GM10248 (cell line): ENCODE results near the gene EXD3.

Experiments used
- CTCF ChIA-PET: fragments of 300-600 bp; sonication (Branson Sonifier 250); formaldehyde crosslinking; extraction: SDS; loops from one replicate; lab custom pipeline; 2021; ENCODE audit warnings: antibody characterized with exemption; lab: Yijun Ruan, JAX
- POLR2A ChIA-PET: fragments of 350-650 bp; sonication (Branson Sonifier 250); formaldehyde crosslinking; extraction: SDS; loops from one replicate; lab custom pipeline; 2020; ENCODE audit warnings: antibody characterized with exemption; lab: Yijun Ruan, JAX
- DNase-seq: peaks from one replicate; pipeline ENCODE4 v3.0.0; 2012; ENCODE audit errors: extremely low spot score
- CTCF ChIP-seq: IDR thresholded peaks from 2 replicates; pipeline ENCODE4 v1.5.1; 2012; ENCODE audit warnings: mild to moderate bottlenecking, low read depth; ENCODE audit errors: extremely low read depth, missing control alignments, control extremely low read depth

Gene EXD3

GRCh38 chr9:137438591-137439157, 15.7 kb upstream of the EXD3 start:
- ChIA-PET CTCF (interaction anchor here (2.6 kb wide), 1 partner anchor 16 kb away, joined by 8 read pairs; the partner anchor contains the start of genes EXD3 and NOXA1), POLR2A (no interaction called here)
- DNase-seq = no peak
- TF ChIP-seq CTCF = no peak

GRCh38 chr9:137437691-137438590, 15.0 kb upstream of the EXD3 start:
- no peak for TF ChIP-seq CTCF
- no peak for DNase-seq
- POLR2A ChIA-PET = no interaction called here
- CTCF ChIA-PET = interaction anchor here (1.0 to 2.6 kb wide), 2 partner anchors 8 to 15 kb away, joined by 3 to 8 read pairs; partner anchors contain the start of genes EXD3 and NOXA1

GRCh38 chr9:137436761-137437600, 14.0 kb upstream of the EXD3 start:
- no peak for DNase-seq
- ChIA-PET POLR2A (interaction anchor here (0.7 kb wide), 1 partner anchor 135 kb away, joined by 3 read pairs; the partner anchor contains the start of gene NRARP), CTCF (interaction anchor here (1.0 to 2.6 kb wide), 3 partner anchors 9 to 14 kb away, joined by 3 to 8 read pairs (median 3); partner anchors contain the start of genes EXD3 and NOXA1)
- TF ChIP-seq CTCF = no peak

GRCh38 chr9:137435980-137436760, 13.2 kb upstream of the EXD3 start:
- no peak for TF ChIP-seq CTCF
- CTCF ChIA-PET = interaction anchor here (1.3 kb wide), 1 partner anchor 10 kb away, joined by 3 read pairs; no protein-coding TSS in a partner anchor
- no peak for DNase-seq
- POLR2A ChIA-PET = interaction anchor here (0.7 kb wide), 1 partner anchor 134 kb away, joined by 3 read pairs; the partner anchor contains the start of gene NRARP

GRCh38 chr9:137435381-137435891, 12.5 kb upstream of the EXD3 start:
- CTCF ChIA-PET = interaction anchor here (0.7 to 1.3 kb wide), 2 partner anchors 8 to 10 kb away, joined by 3 read pairs; no protein-coding TSS in a partner anchor

More at GRCh38 chr9:137435381-137435891, 12.5 kb upstream of the EXD3 start:
- POLR2A ChIA-PET = no interaction called here
- TF ChIP-seq CTCF = no peak
- no peak for DNase-seq
